IPS DF 4.7 (cell line): Measurements from ENCODE around the gene IYD.
"Not testable (repeated sequence)": the region's sequence is repeated elsewhere in the genome, so short reads cannot be mapped to it uniquely, and the experiment has no call there.

Experiments
- DNase-seq: peaks from one replicate; pipeline ENCODE4 v3.0.0-alpha.2; 2013; ENCODE audit warnings: low spot score; ENCODE audit errors: extremely low read depth

The IYD gene

GRCh38 chr6:150352321-150353296 lies 16.2 kb upstream of the IYD start:
- DNase-seq = no peak

GRCh38 chr6:150353445-150353844 lies 15.4 kb upstream of the IYD start:
- no peak for DNase-seq

- DNase-seq = no peak
These were observed 13.8 kb upstream of the IYD start for GRCh38 chr6:150354754-150355571.

- no peak for DNase-seq
These were observed 12.9 kb upstream of the IYD start for GRCh38 chr6:150355932-150356331.

- no peak for DNase-seq
These were observed 6.9 kb upstream of the IYD start for GRCh38 chr6:150361876-150362275.

- DNase-seq = no peak
These were observed 5.1 kb upstream of the IYD start for GRCh38 chr6:150363733-150364132.

GRCh38 chr6:150366118-150366778 lies 2.6 kb upstream of the IYD start:
- no peak for DNase-seq

GRCh38 chr6:150369408-150369807 lies 596 bp downstream of the IYD start:
- no peak for DNase-seq

GRCh38 chr6:150370112-150370511 lies 1.3 kb downstream of the IYD start:
- DNase-seq = no peak

- no peak for DNase-seq
These were observed 2.5 kb downstream of the IYD start for GRCh38 chr6:150371356-150371755.

GRCh38 chr6:150372051-150372450 lies 3.2 kb downstream of the IYD start:
- no peak for DNase-seq

GRCh38 chr6:150373260-150373701 lies 4.5 kb downstream of the IYD start:
- DNase-seq = no peak

- not testable (repeated sequence) for DNase-seq
These were observed 5.5 kb downstream of the IYD start for GRCh38 chr6:150374346-150374745.

GRCh38 chr6:150377211-150377781 lies 8.5 kb downstream of the IYD start:
- no peak for DNase-seq

- no peak for DNase-seq
These were observed 11.4 kb downstream of the IYD start for GRCh38 chr6:150380256-150380655.

GRCh38 chr6:150382171-150382570 lies 13.4 kb downstream of the IYD start:
- DNase-seq = no peak

- no peak for DNase-seq
These were observed 22.6 kb downstream of the IYD start for GRCh38 chr6:150391414-150391813.

GRCh38 chr6:150391890-150392289 lies 23.1 kb downstream of the IYD start:
- DNase-seq = no peak

GRCh38 chr6:150392452-150393220 lies 23.8 kb downstream of the IYD start:
- no peak for DNase-seq

GRCh38 chr6:150394053-150394898 lies 25.5 kb downstream of the IYD start:
- DNase-seq = no peak
